ENCODE measurements around the gene TMEM123. TPM values are rescaled to one million over a fixed set of nuclear protein-coding genes. Genes with fewer than 3 reads are reported as not detected.
A peak's percentile ranks its signal among the peaks of the same experiment; 100 is the strongest.

TMEM123 gene
- total RNA-seq, 3 donors from 2014 or later (not counting 1 experiment from before 2014, with no cell fraction given): 100 to 126 (median 118) TPM

DNA sequence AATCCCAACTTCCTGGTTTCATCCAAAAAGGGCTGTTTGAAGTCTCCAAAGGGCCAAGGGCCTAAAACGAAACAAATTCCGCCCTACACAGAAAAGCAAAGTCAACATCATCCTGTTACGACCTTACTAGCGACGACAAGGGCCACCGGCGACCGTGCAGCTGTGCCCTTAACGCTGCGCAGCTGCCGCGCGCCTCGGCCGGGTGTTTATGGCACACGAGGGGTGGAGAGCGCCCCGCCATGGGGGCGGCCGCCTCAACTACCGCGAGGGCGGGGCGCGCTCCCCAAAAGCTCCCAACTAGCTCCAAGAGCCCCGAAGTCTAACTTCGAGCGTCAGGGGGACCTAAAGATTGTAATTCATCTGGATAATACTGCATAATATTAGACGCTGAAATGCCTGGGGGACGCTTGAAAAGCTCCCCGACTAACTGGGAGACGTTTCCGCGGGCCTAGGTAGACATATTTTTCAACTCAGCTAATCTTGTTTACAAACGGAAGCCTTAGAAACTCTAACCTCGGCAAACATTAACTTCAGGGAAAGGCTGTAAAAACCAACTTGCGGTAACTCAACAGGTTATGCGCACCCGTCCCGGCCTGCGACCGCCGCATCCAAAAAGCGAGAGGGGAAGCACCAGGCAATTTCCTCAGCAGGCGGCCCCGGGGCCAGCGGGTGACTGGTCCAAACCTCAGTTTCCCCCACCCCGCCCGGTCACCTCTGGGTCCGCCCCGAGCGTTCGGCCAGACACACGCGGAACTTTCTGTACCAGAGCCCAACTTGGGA lies 694 bp downstream of the TMEM123 start:
- H3K4me3 Mint-ChIP-seq: peak overlapping the region; percentile 96
- peaks cover 19% of the 10 kb centered on the region for H3K4me1 ChIP-seq (ENCODE audit: control insufficient read depth, insufficient read depth, low read length)
- TF ChIP-seq CTCF (IDR thresholded peaks at IDR 0.05): no peak
- no peaks in the 10 kb centered on the region for H3K36me3 Mint-ChIP-seq
- H3K36me3 ChIP-seq (ENCODE audit: control insufficient read depth, insufficient read depth, low read length): peaks cover 7% of the 10 kb centered on the region
- H3K27ac ChIP-seq (ENCODE audit: low read length): peak overlapping the region; percentile 81
- intact Hi-C loops (cut with micrococcal nuclease): loop anchor here (1.0 to 5.0 kb wide), 3 partner anchors 60 to 135 kb away; partner anchors contain the start of genes BIRC2 and BIRC3
- DNase-seq: peak; percentile 54 to 88
- no peaks in the 10 kb centered on the region for H3K9me3 ChIP-seq (ENCODE audit: control insufficient read depth, insufficient read depth, low read length)
- H3K4me3 ChIP-seq (ENCODE audit: low read length): peak overlapping the region; percentile 76
- peak; percentile 55 to 74 (median 56) for ATAC-seq
- under 1% methylated on average over 55 of the region's 55 CpGs for WGBS (ENCODE audit: insufficient coverage)
- no peaks in the 10 kb centered on the region for H3K27me3 ChIP-seq (ENCODE audit: control insufficient read depth, insufficient read depth, low read length)
- no peaks in the 10 kb centered on the region for H3K9me3 Mint-ChIP-seq
- peaks cover 54 to 70% of the 10 kb centered on the region in 2 donors for H3K4me1 Mint-ChIP-seq
- H3K27ac Mint-ChIP-seq: peak overlapping the region; percentile 87 to 93
- H3K27me3 Mint-ChIP-seq (ENCODE audit: low read depth in 2 of 2): peaks cover 6 to 7% of the 10 kb centered on the region in 2 donors

- 43% methylated on average over 5 of the region's 6 CpGs for WGBS (ENCODE audit: insufficient coverage)
- H3K27ac Mint-ChIP-seq: peak overlapping the region; percentile 87 to 93
Observed at GRCh38 chr11:102451041-102451680, 1.4 kb downstream of the TMEM123 start.

GRCh38 chr11:102449651-102450570 lies 2.7 kb downstream of the TMEM123 start:
- Mint-ChIP-seq H3K27ac (peak overlapping the region; percentile 66 to 87), H3K27me3 (ENCODE audit: low read depth in 2 of 2) (peaks cover 6 to 7% of the 10 kb centered on the region in 2 donors), H3K36me3 (peaks cover 12% of the 10 kb centered on the region), H3K4me1 (peaks cover 71 to 79% of the 10 kb centered on the region in 2 donors), H3K9me3 (no peaks in the 10 kb centered on the region), H3K4me3 (peak overlapping the region; percentile 96)
- ATAC-seq (no peak), DNase-seq (peak in 1 of 2 donors; percentile 10)
- Histone ChIP-seq H3K9me3 (ENCODE audit: control insufficient read depth, insufficient read depth, low read length) (no peaks in the 10 kb centered on the region), H3K27me3 (ENCODE audit: control insufficient read depth, insufficient read depth, low read length) (no peaks in the 10 kb centered on the region), H3K4me1 (ENCODE audit: control insufficient read depth, insufficient read depth, low read length) (peaks cover 19% of the 10 kb centered on the region), H3K36me3 (ENCODE audit: control insufficient read depth, insufficient read depth, low read length) (peaks cover 12% of the 10 kb centered on the region), H3K27ac (ENCODE audit: low read length) (no peak overlapping the region), H3K4me3 (ENCODE audit: low read length) (no peak overlapping the region)
- TF ChIP-seq CTCF (IDR thresholded peaks at IDR 0.05): no peak
- intact Hi-C loops (cut with micrococcal nuclease): loop anchor here (5.0 kb wide), 1 partner anchor 58 kb away; no protein-coding TSS in a partner anchor
- WGBS (ENCODE audit: insufficient coverage): 90% methylated on average over 6 of the region's 7 CpGs

More at GRCh38 chr11:102451041-102451680, 1.4 kb downstream of the TMEM123 start:
- Mint-ChIP-seq H3K9me3 (no peaks in the 10 kb centered on the region), H3K4me1 (peaks cover 61 to 77% of the 10 kb centered on the region in 2 donors), H3K27me3 (ENCODE audit: low read depth in 2 of 2) (peaks cover 6 to 7% of the 10 kb centered on the region in 2 donors), H3K4me3 (peak overlapping the region; percentile 96), H3K36me3 (no peaks in the 10 kb centered on the region)
- Histone ChIP-seq H3K9me3 (ENCODE audit: control insufficient read depth, insufficient read depth, low read length) (no peaks in the 10 kb centered on the region), H3K27ac (ENCODE audit: low read length) (peak overlapping the region; percentile 81), H3K27me3 (ENCODE audit: control insufficient read depth, insufficient read depth, low read length) (no peaks in the 10 kb centered on the region), H3K4me1 (ENCODE audit: control insufficient read depth, insufficient read depth, low read length) (peaks cover 19% of the 10 kb centered on the region), H3K4me3 (ENCODE audit: low read length) (peak overlapping the region; percentile 76), H3K36me3 (ENCODE audit: control insufficient read depth, insufficient read depth, low read length) (peaks cover 10% of the 10 kb centered on the region)
- intact Hi-C loops (cut with micrococcal nuclease): loop anchor here (1.0 to 5.0 kb wide), 2 partner anchors 59 to 134 kb away; partner anchors contain the start of gene BIRC3
- DNase-seq (no peak), ATAC-seq (no peak)
- TF ChIP-seq CTCF (IDR thresholded peaks at IDR 0.05): no peak

Measured in natural killer cell (primary cell).